ENCODE measurements around the gene ZC3H13.

Gene ZC3H13

DNA sequence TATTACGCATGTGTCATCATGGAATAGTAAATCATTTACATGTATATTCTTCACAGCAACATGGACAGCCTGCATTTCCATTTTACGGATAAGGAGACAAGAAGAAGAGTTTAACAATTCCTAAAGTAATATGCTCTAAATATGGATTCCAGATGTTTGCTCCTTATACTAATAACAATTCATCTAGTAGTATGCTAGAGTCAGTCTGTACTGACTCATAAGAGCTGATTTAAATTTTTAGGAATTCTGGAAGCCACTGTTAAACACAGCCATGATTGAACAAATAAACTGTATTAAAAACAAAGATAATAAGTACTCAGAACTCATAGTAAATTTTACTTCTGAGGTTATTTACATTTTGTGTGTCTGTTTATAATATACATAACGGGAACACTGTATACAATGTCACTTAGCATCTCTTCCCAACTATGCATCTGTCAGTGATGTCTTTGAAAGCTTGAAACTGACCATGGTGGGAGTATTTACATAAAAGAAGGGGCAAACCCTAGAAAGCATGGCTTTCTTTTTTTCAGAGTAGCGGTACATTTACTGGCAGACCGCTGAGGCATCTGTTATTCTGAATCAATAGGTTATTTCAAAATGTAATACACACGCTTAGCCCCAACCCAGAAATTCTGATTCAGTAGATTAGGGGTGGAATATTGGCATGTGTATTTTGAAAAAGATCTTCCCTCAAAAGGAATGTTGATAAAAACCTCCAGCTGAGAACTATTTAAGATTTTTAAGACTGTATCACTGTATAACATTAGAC is 12.9 kb downstream of the ZC3H13 start:
- H3K4me1 ChIP-seq (ENCODE audit: control insufficient read depth, insufficient read depth, low read length) = no peaks in the 10 kb centered on the region
- H3K27me3 ChIP-seq (ENCODE audit: control insufficient read depth, insufficient read depth, low read length) = no peaks in the 10 kb centered on the region
- no peak overlapping the region for H3K27ac ChIP-seq (ENCODE audit: low read depth, low read length)
- H3K9me3 ChIP-seq (ENCODE audit: control insufficient read depth, insufficient read depth, low read depth, low read length) = no peaks in the 10 kb centered on the region
- no peak overlapping the region for H3K9ac ChIP-seq (ENCODE audit: low read length)
- H3K4me3 ChIP-seq (ENCODE audit: low read depth, low read length) = no peak overlapping the region
- peaks cover 34% of the 10 kb centered on the region for H3K36me3 ChIP-seq (ENCODE audit: control insufficient read depth, insufficient read depth, low read length)

DNA sequence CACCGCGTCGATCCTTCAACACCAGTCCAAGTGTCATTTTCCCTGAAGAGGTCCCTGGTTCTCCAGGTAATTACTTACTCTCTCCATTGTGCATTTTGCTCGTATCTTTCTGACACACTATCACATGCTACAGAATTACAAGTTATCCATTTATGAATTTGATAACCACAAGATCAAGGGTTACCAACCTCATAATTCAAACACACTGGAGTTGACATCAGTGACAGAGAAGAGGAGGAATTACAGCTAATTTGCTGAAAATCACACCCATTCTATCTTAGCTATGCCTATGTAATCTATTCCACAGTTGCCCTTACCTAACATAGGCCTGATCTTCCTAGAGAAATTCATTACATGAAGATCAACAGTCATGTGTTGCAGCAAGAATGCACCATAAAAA is 14.2 kb downstream of the ZC3H13 start:
- no peak overlapping the region for H3K9ac ChIP-seq (ENCODE audit: low read length)
- no peaks in the 10 kb centered on the region for H3K4me1 ChIP-seq (ENCODE audit: control insufficient read depth, insufficient read depth, low read length)
- H3K4me3 ChIP-seq (ENCODE audit: low read depth, low read length) = no peak overlapping the region
- H3K36me3 ChIP-seq (ENCODE audit: control insufficient read depth, insufficient read depth, low read length) = peaks cover 37% of the 10 kb centered on the region
- H3K27ac ChIP-seq (ENCODE audit: low read depth, low read length) = no peak overlapping the region
- no peaks in the 10 kb centered on the region for H3K27me3 ChIP-seq (ENCODE audit: control insufficient read depth, insufficient read depth, low read length)
- H3K9me3 ChIP-seq (ENCODE audit: control insufficient read depth, insufficient read depth, low read depth, low read length) = no peaks in the 10 kb centered on the region

DNA sequence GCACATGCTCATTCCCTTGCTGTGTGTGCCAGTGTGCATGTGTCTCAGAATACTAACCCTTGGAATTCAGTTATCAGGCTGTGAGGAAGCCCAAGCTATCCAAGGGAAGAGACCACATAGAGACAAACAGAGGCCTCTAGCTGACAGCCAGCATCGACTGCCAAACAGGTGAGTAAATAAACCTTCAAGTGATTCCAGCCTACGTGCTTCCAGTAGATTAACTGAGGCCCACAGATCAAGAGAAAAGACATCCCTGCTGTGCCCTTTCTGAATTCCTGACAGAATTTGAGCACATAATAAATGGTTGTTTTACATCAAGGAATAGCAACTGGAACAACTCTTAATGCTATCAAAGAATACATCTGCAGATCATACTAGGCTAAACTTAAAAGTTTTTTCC is 17.5 kb downstream of the ZC3H13 start:
- H3K4me3 ChIP-seq (ENCODE audit: low read depth, low read length) = no peak overlapping the region
- H3K4me1 ChIP-seq (ENCODE audit: control insufficient read depth, insufficient read depth, low read length) = no peaks in the 10 kb centered on the region
- H3K27me3 ChIP-seq (ENCODE audit: control insufficient read depth, insufficient read depth, low read length) = no peaks in the 10 kb centered on the region
- no peak overlapping the region for H3K27ac ChIP-seq (ENCODE audit: low read depth, low read length)
- peaks cover 31% of the 10 kb centered on the region for H3K36me3 ChIP-seq (ENCODE audit: control insufficient read depth, insufficient read depth, low read length)
- H3K9ac ChIP-seq (ENCODE audit: low read length) = no peak overlapping the region
- H3K9me3 ChIP-seq (ENCODE audit: control insufficient read depth, insufficient read depth, low read depth, low read length) = peaks cover 9% of the 10 kb centered on the region; the same call in 1 of the 2 replicates

DNA sequence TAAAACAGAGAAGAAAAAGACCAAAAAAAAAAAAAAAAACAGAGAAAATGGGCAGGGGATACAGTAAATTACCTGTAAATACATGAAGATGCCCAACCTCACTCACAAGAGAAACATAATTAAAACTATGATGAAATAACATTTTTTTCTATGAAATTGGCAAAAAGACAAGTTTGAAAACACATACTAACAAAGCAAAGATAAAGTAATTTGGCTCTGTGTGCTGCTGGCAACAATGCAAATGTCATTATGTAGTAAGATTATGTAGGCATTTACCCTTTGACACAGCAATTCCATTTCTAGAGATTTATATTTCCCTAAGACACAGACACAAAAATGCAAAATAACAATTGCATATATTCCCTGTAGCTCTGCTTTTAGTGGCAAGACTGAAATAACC is 20.2 kb downstream of the ZC3H13 start:
- no peak overlapping the region for H3K4me3 ChIP-seq (ENCODE audit: low read depth, low read length)
- H3K27me3 ChIP-seq (ENCODE audit: control insufficient read depth, insufficient read depth, low read length) = no peaks in the 10 kb centered on the region
- H3K27ac ChIP-seq (ENCODE audit: low read depth, low read length) = no peak overlapping the region
- no peaks in the 10 kb centered on the region for H3K4me1 ChIP-seq (ENCODE audit: control insufficient read depth, insufficient read depth, low read length)
- H3K9me3 ChIP-seq (ENCODE audit: control insufficient read depth, insufficient read depth, low read depth, low read length) = peaks cover 9% of the 10 kb centered on the region; the same call in 1 of the 2 replicates
- no peak overlapping the region for H3K9ac ChIP-seq (ENCODE audit: low read length)
- H3K36me3 ChIP-seq (ENCODE audit: control insufficient read depth, insufficient read depth, low read length) = peaks cover 15% of the 10 kb centered on the region

DNA sequence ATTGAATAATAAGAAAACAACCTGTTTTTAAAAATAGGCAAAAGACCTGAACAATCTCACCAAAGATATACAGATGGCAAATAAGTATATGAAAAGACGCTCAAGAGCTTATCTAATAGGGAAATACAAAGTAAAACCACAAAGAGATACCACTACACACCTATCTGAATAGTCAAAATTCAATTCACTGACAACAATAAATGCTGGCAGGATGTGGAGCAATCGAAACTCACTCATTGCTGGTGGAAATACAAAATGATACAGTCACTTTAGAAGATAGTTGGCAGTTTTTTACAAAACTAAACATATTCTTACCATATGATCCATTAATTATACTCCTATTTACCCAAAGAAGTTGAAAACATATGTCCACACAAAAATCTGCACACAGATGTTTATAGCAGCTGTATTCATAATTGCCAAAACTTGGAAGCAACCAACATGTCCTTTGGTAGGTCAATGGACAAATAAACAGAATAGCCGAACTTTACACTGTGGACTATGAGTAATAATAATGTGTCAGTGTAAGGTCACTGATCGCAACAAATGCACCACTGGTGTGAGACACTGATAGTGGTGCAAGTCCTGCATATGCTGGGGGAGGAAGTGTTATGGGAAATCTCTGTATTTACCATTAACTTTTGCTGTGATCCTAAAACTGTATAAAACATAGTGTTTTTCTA is 20.8 kb downstream of the ZC3H13 start:
- Histone ChIP-seq H3K4me1 (ENCODE audit: control insufficient read depth, insufficient read depth, low read length) (no peaks in the 10 kb centered on the region), H3K4me3 (ENCODE audit: low read depth, low read length) (no peak overlapping the region), H3K27me3 (ENCODE audit: control insufficient read depth, insufficient read depth, low read length) (no peaks in the 10 kb centered on the region), H3K36me3 (ENCODE audit: control insufficient read depth, insufficient read depth, low read length) (peaks cover 15% of the 10 kb centered on the region), H3K9me3 (ENCODE audit: control insufficient read depth, insufficient read depth, low read depth, low read length) (peaks cover 9% of the 10 kb centered on the region; the same call in 1 of the 2 replicates), H3K9ac (ENCODE audit: low read length) (no peak overlapping the region), H3K27ac (ENCODE audit: low read depth, low read length) (no peak overlapping the region)

DNA sequence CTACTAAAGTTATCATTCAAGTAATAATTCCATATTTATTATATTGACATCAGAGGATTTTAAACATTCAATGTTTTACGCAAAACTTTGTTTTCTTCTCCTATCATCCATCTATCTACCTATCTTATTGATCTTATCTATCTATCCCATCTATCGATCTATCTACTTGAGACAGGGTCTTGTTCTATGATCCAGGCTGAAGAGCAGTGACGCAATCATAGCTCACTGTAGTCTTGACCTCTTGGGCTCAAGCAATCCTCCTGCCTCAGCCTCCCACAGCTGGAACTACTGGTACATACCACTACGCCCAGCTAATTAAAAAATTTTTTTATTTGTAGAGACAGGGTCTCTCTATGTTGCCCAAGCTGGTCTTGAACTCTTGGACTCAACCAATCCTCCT is 27.4 kb downstream of the ZC3H13 start:
- H3K36me3 ChIP-seq (ENCODE audit: control insufficient read depth, insufficient read depth, low read length) = peaks cover 13% of the 10 kb centered on the region
- H3K27ac ChIP-seq (ENCODE audit: low read depth, low read length) = no peak overlapping the region
- no peak overlapping the region for H3K4me3 ChIP-seq (ENCODE audit: low read depth, low read length)
- H3K9me3 ChIP-seq (ENCODE audit: control insufficient read depth, insufficient read depth, low read depth, low read length) = peaks cover 2% of the 10 kb centered on the region; the same call in 1 of the 2 replicates
- no peaks in the 10 kb centered on the region for H3K27me3 ChIP-seq (ENCODE audit: control insufficient read depth, insufficient read depth, low read length)
- H3K9ac ChIP-seq (ENCODE audit: low read length) = no peak overlapping the region
- H3K4me1 ChIP-seq (ENCODE audit: control insufficient read depth, insufficient read depth, low read length) = no peaks in the 10 kb centered on the region

DNA sequence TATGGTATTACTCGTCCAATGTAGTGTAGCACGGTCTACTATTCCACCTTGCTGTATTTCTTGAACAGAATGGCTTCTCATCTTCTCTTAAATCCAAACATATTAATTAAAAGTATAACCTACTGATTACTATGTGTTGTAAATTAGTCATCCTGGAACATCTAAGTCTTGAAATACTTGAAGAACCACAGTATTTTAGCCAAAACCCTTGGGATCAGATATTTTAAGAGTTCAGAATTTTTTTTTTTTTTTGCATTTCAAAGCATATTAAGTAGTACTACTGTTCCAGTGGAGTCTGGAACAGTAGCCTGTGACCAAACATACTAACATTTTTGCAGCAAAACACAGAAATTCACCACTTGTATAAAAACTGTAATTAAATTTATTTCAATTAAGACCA is 30.1 kb downstream of the ZC3H13 start:
- H3K27ac ChIP-seq (ENCODE audit: low read depth, low read length) = no peak overlapping the region
- no peaks in the 10 kb centered on the region for H3K9me3 ChIP-seq (ENCODE audit: control insufficient read depth, insufficient read depth, low read depth, low read length)
- peaks cover 34% of the 10 kb centered on the region for H3K36me3 ChIP-seq (ENCODE audit: control insufficient read depth, insufficient read depth, low read length)

DNA sequence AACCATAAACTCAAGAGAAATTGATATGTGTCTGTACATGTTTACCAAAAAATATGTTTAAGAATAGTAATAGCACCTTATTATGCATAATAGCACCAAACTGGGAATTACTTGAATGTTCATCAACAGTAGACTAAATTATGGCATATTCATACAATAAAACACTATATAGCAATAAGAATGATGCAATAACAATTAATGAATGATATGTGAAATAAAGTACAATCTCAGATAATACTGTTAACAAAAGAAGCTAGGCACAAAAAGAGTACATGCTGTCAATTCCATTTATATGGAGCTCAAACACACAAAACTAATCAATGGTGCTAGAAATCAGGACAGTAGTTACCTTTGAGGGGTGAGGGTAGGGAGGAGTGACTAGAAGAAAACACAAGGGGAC is 36.3 kb downstream of the ZC3H13 start:
- Histone ChIP-seq H3K9me3 (ENCODE audit: control insufficient read depth, insufficient read depth, low read depth, low read length) (no peaks in the 10 kb centered on the region), H3K27ac (ENCODE audit: low read depth, low read length) (no peak overlapping the region), H3K4me3 (ENCODE audit: low read depth, low read length) (no peak overlapping the region), H3K36me3 (ENCODE audit: control insufficient read depth, insufficient read depth, low read length) (peaks cover 55% of the 10 kb centered on the region), H3K9ac (ENCODE audit: low read length) (no peak overlapping the region), H3K4me1 (ENCODE audit: control insufficient read depth, insufficient read depth, low read length) (no peaks in the 10 kb centered on the region), H3K27me3 (ENCODE audit: control insufficient read depth, insufficient read depth, low read length) (no peaks in the 10 kb centered on the region)

More for the DNA sequence above, 30.1 kb downstream of the ZC3H13 start:
- Histone ChIP-seq H3K9ac (ENCODE audit: low read length) (no peak overlapping the region), H3K4me3 (ENCODE audit: low read depth, low read length) (no peak overlapping the region), H3K27me3 (ENCODE audit: control insufficient read depth, insufficient read depth, low read length) (no peaks in the 10 kb centered on the region), H3K4me1 (ENCODE audit: control insufficient read depth, insufficient read depth, low read length) (no peaks in the 10 kb centered on the region)

DNA sequence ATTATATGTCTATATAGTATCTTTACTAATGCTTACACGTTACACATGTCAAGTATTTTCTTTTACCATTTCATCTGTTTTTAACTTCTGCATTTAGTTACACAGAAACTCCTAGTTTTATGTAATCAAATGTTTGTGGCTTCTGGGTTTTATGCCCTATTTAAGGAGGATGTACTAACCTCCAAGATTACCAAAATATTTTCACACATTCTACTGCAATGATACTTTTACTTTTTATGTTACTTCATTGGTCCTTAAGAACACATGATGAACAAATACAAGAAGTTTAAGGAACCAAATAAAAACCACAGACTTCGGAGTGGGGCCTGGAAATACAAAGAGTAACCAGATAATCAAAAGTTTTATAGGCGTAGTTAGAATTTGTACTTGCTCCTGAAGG is 37.2 kb downstream of the ZC3H13 start:
- Histone ChIP-seq H3K36me3 (ENCODE audit: control insufficient read depth, insufficient read depth, low read length) (peaks cover 62% of the 10 kb centered on the region), H3K9me3 (ENCODE audit: control insufficient read depth, insufficient read depth, low read depth, low read length) (no peaks in the 10 kb centered on the region), H3K27me3 (ENCODE audit: control insufficient read depth, insufficient read depth, low read length) (no peaks in the 10 kb centered on the region), H3K27ac (ENCODE audit: low read depth, low read length) (no peak overlapping the region), H3K9ac (ENCODE audit: low read length) (no peak overlapping the region), H3K4me1 (ENCODE audit: control insufficient read depth, insufficient read depth, low read length) (no peaks in the 10 kb centered on the region), H3K4me3 (ENCODE audit: low read depth, low read length) (no peak overlapping the region)

DNA sequence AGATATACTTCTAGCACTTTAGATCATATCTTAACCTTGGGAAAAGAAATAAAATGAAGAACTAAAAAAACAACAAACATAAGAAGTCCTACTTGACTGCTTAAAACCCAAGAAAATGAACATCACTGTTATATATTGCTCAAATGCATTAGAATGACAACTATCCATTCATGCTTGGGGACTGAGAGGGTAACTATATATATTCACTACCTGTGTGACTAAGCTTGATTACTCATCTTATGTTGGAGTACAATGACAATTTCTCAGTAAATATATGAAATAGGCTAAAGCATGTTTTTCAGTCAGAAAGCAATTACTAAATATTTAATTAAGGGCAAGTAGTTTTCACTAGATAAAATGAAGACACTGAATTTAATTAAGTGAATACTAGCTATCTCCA is 40.1 kb downstream of the ZC3H13 start:
- Histone ChIP-seq H3K27ac (ENCODE audit: low read depth, low read length) (no peak overlapping the region), H3K9ac (ENCODE audit: low read length) (no peak overlapping the region), H3K27me3 (ENCODE audit: control insufficient read depth, insufficient read depth, low read length) (no peaks in the 10 kb centered on the region), H3K4me1 (ENCODE audit: control insufficient read depth, insufficient read depth, low read length) (no peaks in the 10 kb centered on the region), H3K4me3 (ENCODE audit: low read depth, low read length) (no peak overlapping the region), H3K36me3 (ENCODE audit: control insufficient read depth, insufficient read depth, low read length) (peaks cover 64% of the 10 kb centered on the region), H3K9me3 (ENCODE audit: control insufficient read depth, insufficient read depth, low read depth, low read length) (no peaks in the 10 kb centered on the region)

DNA sequence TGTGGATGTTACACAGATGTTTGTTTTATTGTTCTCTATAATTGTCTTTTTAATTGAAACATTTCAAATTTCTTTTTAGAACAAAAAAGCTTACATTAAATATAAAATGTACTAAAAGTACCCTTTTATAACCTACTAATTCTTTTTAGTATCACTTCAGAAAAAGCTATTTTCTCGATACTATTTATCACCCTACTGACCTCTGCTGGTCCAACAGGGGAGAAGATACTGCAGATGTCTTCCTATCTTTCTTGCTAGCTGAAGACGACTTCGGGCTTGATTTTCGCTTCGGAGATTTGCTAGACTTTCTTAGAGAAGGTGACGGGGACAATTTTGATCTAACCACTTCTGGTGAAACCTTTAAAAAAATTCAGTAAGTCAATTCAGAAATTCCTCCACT is 42.4 kb downstream of the ZC3H13 start:
- Histone ChIP-seq H3K9me3 (ENCODE audit: control insufficient read depth, insufficient read depth, low read depth, low read length) (no peaks in the 10 kb centered on the region), H3K36me3 (ENCODE audit: control insufficient read depth, insufficient read depth, low read length) (peaks cover 63% of the 10 kb centered on the region), H3K9ac (ENCODE audit: low read length) (no peak overlapping the region), H3K27me3 (ENCODE audit: control insufficient read depth, insufficient read depth, low read length) (no peaks in the 10 kb centered on the region), H3K4me1 (ENCODE audit: control insufficient read depth, insufficient read depth, low read length) (no peaks in the 10 kb centered on the region), H3K27ac (ENCODE audit: low read depth, low read length) (no peak overlapping the region), H3K4me3 (ENCODE audit: low read depth, low read length) (no peak overlapping the region)
